Measurements from ENCODE around the gene ARHGAP15. TPM values are rescaled to one million over a fixed set of nuclear protein-coding genes. Genes with fewer than 3 reads are reported as not detected.

ARHGAP15 gene
- total and polyA plus RNA-seq, 4 donors: 3.8 to 17.9 (median 13.2) TPM

DNA sequence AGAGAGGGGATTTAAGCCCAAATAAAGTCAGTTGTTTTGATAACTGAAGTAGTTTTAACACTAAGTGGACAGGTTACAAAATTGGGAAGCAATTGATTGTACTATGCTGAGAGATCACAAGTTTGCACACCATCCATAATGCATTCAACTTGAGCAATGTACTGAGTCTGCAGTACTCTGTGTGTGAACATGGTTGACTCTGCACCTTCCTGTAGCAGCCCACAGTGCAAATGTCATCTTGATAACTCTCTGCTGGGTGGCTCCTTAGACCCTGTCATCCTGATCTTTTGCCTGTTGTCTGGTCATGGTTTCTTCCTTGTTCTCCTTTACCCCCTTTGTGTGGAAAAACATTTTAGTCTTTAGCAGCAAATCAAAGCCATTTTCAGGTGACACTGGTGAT, 168.0 kb downstream of the ARHGAP15 start:
- Histone ChIP-seq H3K9ac (ENCODE audit: low read depth in 1 of 2, low read length in 2 of 2) (no peak overlapping the region), H3K9me3 (ENCODE audit: control insufficient read depth in 4 of 4, low read length in 3 of 4) (peaks cover 0 to 3% (median 0%) of the 10 kb centered on the region in 4 donors), H3K27me3 (ENCODE audit: control insufficient read depth in 4 of 4, insufficient read depth in 4 of 4, low read length in 3 of 4) (no peaks in the 10 kb centered on the region), H3K36me3 (ENCODE audit: control insufficient read depth in 4 of 4, insufficient read depth in 3 of 4, low read depth in 1 of 4, low read length in 3 of 4) (no peaks in the 10 kb centered on the region), H3K4me3 (ENCODE audit: low read depth in 1 of 3, low read length in 3 of 3) (no peak overlapping the region), H3K4me1 (ENCODE audit: control insufficient read depth in 4 of 4, insufficient read depth in 4 of 4, low read length in 3 of 4) (peaks cover 0 to 1% (median 0%) of the 10 kb centered on the region in 4 donors), H3K27ac (ENCODE audit: low read depth in 1 of 2, low read length in 2 of 2) (no peak overlapping the region)
- DNase-seq (ENCODE audit: low spot score): no peak
- TF ChIP-seq HNF4G (IDR thresholded peaks at IDR 0.05) (no peak), TAF1 (conservative IDR thresholded peaks at IDR 0.05) (no peak), RXRA (IDR thresholded peaks at IDR 0.05) (no peak), EGR1 (IDR thresholded peaks at IDR 0.05; ENCODE audit: low read depth in 2 of 2) (no peak), NR2F2 (IDR thresholded peaks at IDR 0.05) (no peak), FOXA2 (IDR thresholded peaks at IDR 0.05) (no peak), GABPA (IDR thresholded peaks at IDR 0.05 in 1 of 2, conservative IDR thresholded peaks at IDR 0.05 in 1 of 2) (no peak), FOXA1 (IDR thresholded peaks at IDR 0.05) (no peak), RAD21 (IDR thresholded peaks at IDR 0.05) (no peak), JUND (IDR thresholded peaks at IDR 0.05) (no peak), HNF4A (conservative IDR thresholded peaks at IDR 0.05) (no peak), YY1 (IDR thresholded peaks at IDR 0.05) (no peak), SP1 (IDR thresholded peaks at IDR 0.05) (no peak)
- TF ChIP-seq, protein P1, sequence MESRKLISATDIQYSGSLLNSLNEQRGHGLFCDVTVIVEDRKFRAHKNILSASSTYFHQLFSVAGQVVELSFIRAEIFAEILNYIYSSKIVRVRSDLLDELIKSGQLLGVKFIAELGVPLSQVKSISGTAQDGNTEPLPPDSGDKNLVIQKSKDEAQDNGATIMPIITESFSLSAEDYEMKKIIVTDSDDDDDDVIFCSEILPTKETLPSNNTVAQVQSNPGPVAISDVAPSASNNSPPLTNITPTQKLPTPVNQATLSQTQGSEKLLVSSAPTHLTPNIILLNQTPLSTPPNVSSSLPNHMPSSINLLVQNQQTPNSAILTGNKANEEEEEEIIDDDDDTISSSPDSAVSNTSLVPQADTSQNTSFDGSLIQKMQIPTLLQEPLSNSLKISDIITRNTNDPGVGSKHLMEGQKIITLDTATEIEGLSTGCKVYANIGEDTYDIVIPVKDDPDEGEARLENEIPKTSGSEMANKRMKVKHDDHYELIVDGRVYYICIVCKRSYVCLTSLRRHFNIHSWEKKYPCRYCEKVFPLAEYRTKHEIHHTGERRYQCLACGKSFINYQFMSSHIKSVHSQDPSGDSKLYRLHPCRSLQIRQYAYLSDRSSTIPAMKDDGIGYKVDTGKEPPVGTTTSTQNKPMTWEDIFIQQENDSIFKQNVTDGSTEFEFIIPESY (IDR thresholded peaks at IDR 0.05): no peak
- TF ChIP-seq, protein P2, sequence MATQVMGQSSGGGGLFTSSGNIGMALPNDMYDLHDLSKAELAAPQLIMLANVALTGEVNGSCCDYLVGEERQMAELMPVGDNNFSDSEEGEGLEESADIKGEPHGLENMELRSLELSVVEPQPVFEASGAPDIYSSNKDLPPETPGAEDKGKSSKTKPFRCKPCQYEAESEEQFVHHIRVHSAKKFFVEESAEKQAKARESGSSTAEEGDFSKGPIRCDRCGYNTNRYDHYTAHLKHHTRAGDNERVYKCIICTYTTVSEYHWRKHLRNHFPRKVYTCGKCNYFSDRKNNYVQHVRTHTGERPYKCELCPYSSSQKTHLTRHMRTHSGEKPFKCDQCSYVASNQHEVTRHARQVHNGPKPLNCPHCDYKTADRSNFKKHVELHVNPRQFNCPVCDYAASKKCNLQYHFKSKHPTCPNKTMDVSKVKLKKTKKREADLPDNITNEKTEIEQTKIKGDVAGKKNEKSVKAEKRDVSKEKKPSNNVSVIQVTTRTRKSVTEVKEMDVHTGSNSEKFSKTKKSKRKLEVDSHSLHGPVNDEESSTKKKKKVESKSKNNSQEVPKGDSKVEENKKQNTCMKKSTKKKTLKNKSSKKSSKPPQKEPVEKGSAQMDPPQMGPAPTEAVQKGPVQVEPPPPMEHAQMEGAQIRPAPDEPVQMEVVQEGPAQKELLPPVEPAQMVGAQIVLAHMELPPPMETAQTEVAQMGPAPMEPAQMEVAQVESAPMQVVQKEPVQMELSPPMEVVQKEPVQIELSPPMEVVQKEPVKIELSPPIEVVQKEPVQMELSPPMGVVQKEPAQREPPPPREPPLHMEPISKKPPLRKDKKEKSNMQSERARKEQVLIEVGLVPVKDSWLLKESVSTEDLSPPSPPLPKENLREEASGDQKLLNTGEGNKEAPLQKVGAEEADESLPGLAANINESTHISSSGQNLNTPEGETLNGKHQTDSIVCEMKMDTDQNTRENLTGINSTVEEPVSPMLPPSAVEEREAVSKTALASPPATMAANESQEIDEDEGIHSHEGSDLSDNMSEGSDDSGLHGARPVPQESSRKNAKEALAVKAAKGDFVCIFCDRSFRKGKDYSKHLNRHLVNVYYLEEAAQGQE (IDR thresholded peaks at IDR 0.05): no peak
- TF ChIP-seq, protein P3, sequence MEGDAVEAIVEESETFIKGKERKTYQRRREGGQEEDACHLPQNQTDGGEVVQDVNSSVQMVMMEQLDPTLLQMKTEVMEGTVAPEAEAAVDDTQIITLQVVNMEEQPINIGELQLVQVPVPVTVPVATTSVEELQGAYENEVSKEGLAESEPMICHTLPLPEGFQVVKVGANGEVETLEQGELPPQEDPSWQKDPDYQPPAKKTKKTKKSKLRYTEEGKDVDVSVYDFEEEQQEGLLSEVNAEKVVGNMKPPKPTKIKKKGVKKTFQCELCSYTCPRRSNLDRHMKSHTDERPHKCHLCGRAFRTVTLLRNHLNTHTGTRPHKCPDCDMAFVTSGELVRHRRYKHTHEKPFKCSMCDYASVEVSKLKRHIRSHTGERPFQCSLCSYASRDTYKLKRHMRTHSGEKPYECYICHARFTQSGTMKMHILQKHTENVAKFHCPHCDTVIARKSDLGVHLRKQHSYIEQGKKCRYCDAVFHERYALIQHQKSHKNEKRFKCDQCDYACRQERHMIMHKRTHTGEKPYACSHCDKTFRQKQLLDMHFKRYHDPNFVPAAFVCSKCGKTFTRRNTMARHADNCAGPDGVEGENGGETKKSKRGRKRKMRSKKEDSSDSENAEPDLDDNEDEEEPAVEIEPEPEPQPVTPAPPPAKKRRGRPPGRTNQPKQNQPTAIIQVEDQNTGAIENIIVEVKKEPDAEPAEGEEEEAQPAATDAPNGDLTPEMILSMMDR (IDR thresholded peaks at IDR 0.05; ENCODE audit: low read depth, low read length, missing input control): no peak
- TF ChIP-seq, protein P4, sequence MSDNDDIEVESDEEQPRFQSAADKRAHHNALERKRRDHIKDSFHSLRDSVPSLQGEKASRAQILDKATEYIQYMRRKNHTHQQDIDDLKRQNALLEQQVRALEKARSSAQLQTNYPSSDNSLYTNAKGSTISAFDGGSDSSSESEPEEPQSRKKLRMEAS (IDR thresholded peaks at IDR 0.05): no peak
- TF ChIP-seq, protein P5, sequence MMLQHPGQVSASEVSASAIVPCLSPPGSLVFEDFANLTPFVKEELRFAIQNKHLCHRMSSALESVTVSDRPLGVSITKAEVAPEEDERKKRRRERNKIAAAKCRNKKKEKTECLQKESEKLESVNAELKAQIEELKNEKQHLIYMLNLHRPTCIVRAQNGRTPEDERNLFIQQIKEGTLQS (IDR thresholded peaks at IDR 0.05): no peak

All from liver (tissue), 9 donors.